ENCODE results near the gene PIK3C2G.
"Not testable (repeated sequence)": the region's sequence is repeated elsewhere in the genome, so short reads cannot be mapped to it uniquely, and the experiment has no call there.

PIK3C2G gene

GRCh38 chr12:18472806-18473205 lies 211.5 kb downstream of the PIK3C2G start:
- no peak for DNase-seq

- no peak for DNase-seq
These were observed 215.5 kb downstream of the PIK3C2G start for GRCh38 chr12:18476861-18477260.

- no peak for DNase-seq
These were observed 217.9 kb downstream of the PIK3C2G start for GRCh38 chr12:18479256-18479655.

GRCh38 chr12:18482601-18483120 lies 221.3 kb downstream of the PIK3C2G start:
- no peak for DNase-seq

- no peak for DNase-seq
These were observed 222.5 kb downstream of the PIK3C2G start for GRCh38 chr12:18483698-18484325.

- no peak for DNase-seq
These were observed 224.7 kb downstream of the PIK3C2G start for GRCh38 chr12:18486036-18486435.

GRCh38 chr12:18487509-18487908 lies 226.2 kb downstream of the PIK3C2G start:
- DNase-seq: no peak

GRCh38 chr12:18492372-18493025 lies 231.2 kb downstream of the PIK3C2G start:
- no peak for DNase-seq

GRCh38 chr12:18496156-18496555 lies 234.8 kb downstream of the PIK3C2G start:
- no peak for DNase-seq

GRCh38 chr12:18500160-18500574 lies 238.8 kb downstream of the PIK3C2G start:
- DNase-seq: not testable (repeated sequence)

- not testable (repeated sequence) for DNase-seq
These were observed 239.4 kb downstream of the PIK3C2G start for GRCh38 chr12:18500736-18501135.

- DNase-seq: no peak
These were observed 241.2 kb downstream of the PIK3C2G start for GRCh38 chr12:18502422-18502968.

GRCh38 chr12:18521461-18521860 lies 260.1 kb downstream of the PIK3C2G start:
- DNase-seq: no peak

GRCh38 chr12:18522806-18523205 lies 261.5 kb downstream of the PIK3C2G start:
- DNase-seq: no peak

GRCh38 chr12:18542497-18542896 lies 281.2 kb downstream of the PIK3C2G start:
- DNase-seq: not testable (repeated sequence)

GRCh38 chr12:18546399-18546798 lies 285.1 kb downstream of the PIK3C2G start:
- no peak for DNase-seq

- DNase-seq: no peak
These were observed 288.3 kb downstream of the PIK3C2G start for GRCh38 chr12:18549598-18549997.

- DNase-seq: no peak
These were observed 289.8 kb downstream of the PIK3C2G start for GRCh38 chr12:18551106-18551505.

- no peak for DNase-seq
These were observed 290.4 kb downstream of the PIK3C2G start for GRCh38 chr12:18551701-18552100.

GRCh38 chr12:18552829-18553228 lies 291.5 kb downstream of the PIK3C2G start:
- DNase-seq: no peak

GRCh38 chr12:18556161-18556560 lies 294.8 kb downstream of the PIK3C2G start:
- no peak for DNase-seq

GRCh38 chr12:18559242-18559641 lies 297.9 kb downstream of the PIK3C2G start:
- no peak for DNase-seq

- no peak for DNase-seq
These were observed 301.2 kb downstream of the PIK3C2G start for GRCh38 chr12:18562531-18562930.

- DNase-seq: no peak
These were observed 303.0 kb downstream of the PIK3C2G start for GRCh38 chr12:18564306-18564705.

Measured in right forelimb (tissue), 1 donor.